Mesenchymal stem cell (in vitro differentiated cells and primary cell): Measurements from ENCODE around the gene ARG1.

Source experiments
- DNase-seq: peaks from one replicate; pipeline ENCODE4 v3.0.0-alpha.2; 2013
- H2AFZ ChIP-seq: one replicate; pipeline ENCODE4 v1.6.1; 2013; ENCODE audit warnings: low read depth, mild to moderate bottlenecking, control low read depth, inconsistent platforms, low read length, moderate library complexity
- H2AK5ac ChIP-seq: 2 replicates; pipeline ENCODE4 v1.6.1; 2013; ENCODE audit warnings: low read length, moderate library complexity, mild to moderate bottlenecking, inconsistent platforms; ENCODE audit not compliant: severe bottlenecking
- H2BK120ac ChIP-seq: one replicate; pipeline ENCODE4 v1.6.1; 2013; ENCODE audit warnings: low read depth, mild to moderate bottlenecking, inconsistent platforms, low read length, moderate library complexity
- H2BK12ac ChIP-seq, 2 experiments: one replicate each; pipeline ENCODE4 v1.6.1; 2013; ENCODE audit warnings: inconsistent platforms in 2 of 2, low read length in 2 of 2, mild to moderate bottlenecking in 2 of 2, moderate library complexity in 2 of 2, control low read depth in 1 of 2
- H2BK15ac ChIP-seq: one replicate; pipeline ENCODE4 v1.6.1; 2013; ENCODE audit warnings: mild to moderate bottlenecking, low read depth, inconsistent platforms; ENCODE audit not compliant: poor library complexity, severe bottlenecking
- H2BK5ac ChIP-seq: 2 replicates; pipeline ENCODE4 v1.6.1; 2013; ENCODE audit warnings: low read depth, mild to moderate bottlenecking, low read length, control low read depth, inconsistent platforms; ENCODE audit not compliant: poor library complexity, severe bottlenecking
- H3K14ac ChIP-seq, 2 experiments: one replicate each; pipeline ENCODE4 v1.6.1; 2013; ENCODE audit warnings: inconsistent platforms in 2 of 2, low read length in 2 of 2, control low read depth in 1 of 2, mild to moderate bottlenecking in 1 of 2, moderate library complexity in 1 of 2
- H3K18ac ChIP-seq, 2 experiments: one replicate each; pipeline ENCODE4 v1.6.1; 2013; ENCODE audit warnings: inconsistent platforms in 2 of 2, low read length in 2 of 2, control low read depth in 1 of 2, low read depth in 1 of 2, mild to moderate bottlenecking in 1 of 2
- H3K23ac ChIP-seq, 2 experiments: one replicate each; pipeline ENCODE4 v1.6.1; 2013; ENCODE audit warnings: inconsistent platforms in 2 of 2, low read length in 2 of 2, mild to moderate bottlenecking in 2 of 2, moderate library complexity in 2 of 2, control low read depth in 1 of 2
- H3K27ac ChIP-seq: 2 replicates; pipeline ENCODE4 v1.5.1; 2013; ENCODE audit warnings: mild to moderate bottlenecking, moderate library complexity, low read length, control low read depth, inconsistent platforms; ENCODE audit not compliant: poor library complexity, severe bottlenecking
- H3K27me3 ChIP-seq, 2 experiments: 2 replicates each; pipeline versions ENCODE4 v1.6.1 to v1.7.0; 2013; ENCODE audit warnings: low read length in 2 of 2, mild to moderate bottlenecking in 2 of 2, moderate library complexity in 2 of 2, control low read depth in 1 of 2, inconsistent platforms in 1 of 2; ENCODE audit not compliant: control insufficient read depth in 1 of 2, insufficient read depth in 1 of 2
- H3K36me3 ChIP-seq, 2 experiments: 2 replicates each; pipeline versions ENCODE4 v1.6.1 to v1.7.0; 2013; ENCODE audit warnings: low read length in 2 of 2, control low read depth in 1 of 2, inconsistent platforms in 1 of 2, low read depth in 1 of 2, mild to moderate bottlenecking in 1 of 2; ENCODE audit not compliant: insufficient read depth in 2 of 2, control insufficient read depth in 1 of 2
- H3K4ac ChIP-seq, 2 experiments: one replicate each; pipeline ENCODE4 v1.6.1; 2013; ENCODE audit warnings: inconsistent platforms in 2 of 2, low read length in 2 of 2, mild to moderate bottlenecking in 2 of 2, moderate library complexity in 2 of 2, control low read depth in 1 of 2, low read depth in 1 of 2
- H3K4me1 ChIP-seq: 2 replicates; pipeline ENCODE4 v1.6.1; 2013; ENCODE audit warnings: low read depth, low read length, control low read depth; ENCODE audit not compliant: control insufficient read depth, insufficient read depth
- H3K4me2 ChIP-seq: 2 replicates; pipeline ENCODE4 v1.6.1; 2013; ENCODE audit warnings: low read length, mild to moderate bottlenecking, inconsistent platforms; ENCODE audit not compliant: poor library complexity, severe bottlenecking
- H3K4me3 ChIP-seq, 2 experiments: 2 replicates each; pipeline versions ENCODE4 v1.5.1 to v1.7.0; 2013; ENCODE audit warnings: low read length in 2 of 2, mild to moderate bottlenecking in 2 of 2, control low read depth in 1 of 2, low read depth in 1 of 2; ENCODE audit not compliant: insufficient read depth in 1 of 2
- H3K79me1 ChIP-seq: replicated peaks from 2 replicates; pipeline ENCODE4 v1.6.1; 2013; ENCODE audit warnings: mild to moderate bottlenecking, control low read depth, low read length, inconsistent platforms; ENCODE audit not compliant: poor library complexity, severe bottlenecking
- H3K9ac ChIP-seq: 2 replicates; pipeline ENCODE4 v1.7.0; 2013; ENCODE audit warnings: mild to moderate bottlenecking, low read length, moderate library complexity
- H3K9me3 ChIP-seq: 2 replicates; pipeline ENCODE4 v1.7.0; 2013; ENCODE audit warnings: mild to moderate bottlenecking, low read length; ENCODE audit not compliant: control insufficient read depth
- H4K8ac ChIP-seq: one replicate; pipeline ENCODE4 v1.6.1; 2013; ENCODE audit warnings: inconsistent platforms, mild to moderate bottlenecking, low read length, moderate library complexity
- H4K91ac ChIP-seq: one replicate; pipeline ENCODE4 v1.6.1; 2013; ENCODE audit warnings: mild to moderate bottlenecking, low read length, inconsistent platforms
- WGBS: methylation state at CpG from one replicate; pipeline ENCODE4 v1.1.7; 2013; ENCODE audit warnings: mixed read lengths; 5-methylcytosine and 5-hydroxymethylcytosine counted together

ARG1 gene

GRCh38 chr6:131600716-131601115, 27.7 kb downstream of the ARG1 start:
- Histone ChIP-seq H3K9me3 (no peaks in the 10 kb centered on the region), H2BK12ac (no peak overlapping the region), H3K4ac (no peak overlapping the region), H3K4me2 (no peak overlapping the region), H3K27ac (no peak overlapping the region), H4K8ac (no peak overlapping the region), H3K4me3 (no peak overlapping the region), H3K4me1 (peaks cover 1% of the 10 kb centered on the region), H3K36me3 (peaks cover 3 to 92% of the 10 kb centered on the region in 2 experiments), H2BK15ac (no peak overlapping the region), H2BK5ac (no peak overlapping the region), H2AFZ (no peak overlapping the region), H2BK120ac (no peak overlapping the region), H3K27me3 (no peaks in the 10 kb centered on the region), H3K79me1 (peaks cover 2% of the 10 kb centered on the region), H3K9ac (no peak overlapping the region), H3K18ac (no peak overlapping the region), H2AK5ac (no peak overlapping the region), H4K91ac (no peak overlapping the region), H3K14ac (no peak overlapping the region), H3K23ac (no peak overlapping the region)
- 100% methylated on average over 1 of the region's 4 CpGs for WGBS
- DNase-seq: no peak

DNA sequence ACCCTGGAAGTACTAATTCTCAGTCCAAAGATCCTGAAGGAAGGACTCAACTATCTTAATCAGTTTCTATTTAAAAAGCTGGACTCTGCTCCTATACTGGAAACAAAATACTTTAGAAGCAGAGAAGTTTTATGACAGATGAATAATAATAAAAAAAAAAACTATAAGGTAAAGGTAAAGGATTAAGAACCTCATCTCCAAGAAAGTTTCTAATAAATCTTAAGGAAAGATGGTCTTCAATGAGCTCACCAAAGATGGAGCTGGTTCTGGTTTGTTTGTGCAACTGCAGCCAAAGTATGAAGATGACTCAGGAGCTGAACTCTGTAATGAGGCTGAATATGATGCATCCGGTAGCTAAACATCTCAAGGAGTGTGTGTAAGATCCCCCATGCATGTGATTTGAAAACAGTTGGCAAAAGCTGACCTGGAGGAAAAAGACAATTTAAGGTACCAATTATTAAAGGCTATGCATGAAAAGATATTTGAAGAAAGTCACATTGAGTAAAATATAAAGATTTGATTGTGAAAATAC, 29.8 kb downstream of the ARG1 start:
- Histone ChIP-seq H3K36me3 (peaks cover 4 to 91% of the 10 kb centered on the region in 2 experiments), H2BK12ac (no peak overlapping the region), H3K9ac (peak overlapping the region; percentile 56), H2AFZ (no peak overlapping the region), H3K4me2 (no peak overlapping the region), H2BK5ac (no peak overlapping the region), H3K14ac (no peak overlapping the region), H3K27me3 (no peaks in the 10 kb centered on the region), H3K23ac (no peak overlapping the region), H2BK120ac (no peak overlapping the region), H4K91ac (no peak overlapping the region), H2BK15ac (no peak overlapping the region), H3K9me3 (no peaks in the 10 kb centered on the region), H4K8ac (no peak overlapping the region), H3K79me1 (peaks cover 2% of the 10 kb centered on the region), H3K27ac (no peak overlapping the region), H3K4me3 (no peak overlapping the region), H3K18ac (no peak overlapping the region), H3K4me1 (peaks cover 1% of the 10 kb centered on the region), H2AK5ac (no peak overlapping the region), H3K4ac (no peak overlapping the region)
- DNase-seq: peak; percentile 84
- WGBS: 77% methylated on average over 1 of the region's 1 CpG

DNA sequence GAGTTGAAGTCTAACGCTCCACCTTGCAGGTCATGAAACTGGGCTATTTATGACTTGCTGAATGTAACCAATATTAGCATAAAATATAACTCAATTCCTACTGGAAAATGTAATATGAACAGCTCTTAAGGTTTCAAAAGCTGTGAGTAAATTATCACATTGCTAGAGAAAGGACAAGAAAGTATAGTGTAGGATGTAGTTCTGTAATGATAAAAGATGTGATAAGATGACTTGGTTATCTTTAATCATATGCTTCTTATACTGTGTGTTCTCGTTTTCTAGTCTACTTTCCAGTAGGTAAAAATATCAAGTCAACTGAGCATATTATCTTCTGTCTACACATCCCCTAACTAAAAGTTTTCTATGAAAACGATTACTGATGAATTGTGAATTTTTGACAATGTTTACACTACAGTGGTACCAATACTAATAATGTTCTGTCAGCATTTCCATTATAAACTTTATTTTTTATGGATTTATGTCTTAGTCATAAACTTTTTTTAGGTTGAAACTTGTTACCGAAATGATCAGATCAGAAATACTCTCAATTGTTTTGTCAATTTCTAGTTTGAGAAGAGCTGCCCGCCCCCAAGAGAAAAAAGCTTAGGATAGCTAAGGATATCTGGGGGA, 40.4 kb downstream of the ARG1 start:
- no peak overlapping the region for H2AK5ac ChIP-seq
- no peak overlapping the region for H4K8ac ChIP-seq

GRCh38 chr6:131615275-131615674, 42.2 kb downstream of the ARG1 start:
- Histone ChIP-seq H3K9me3 (no peaks in the 10 kb centered on the region), H3K27me3 (no peaks in the 10 kb centered on the region), H2BK12ac (no peak overlapping the region), H3K23ac (no peak overlapping the region), H3K36me3 (peaks cover 6 to 98% of the 10 kb centered on the region in 2 experiments), H3K4me3 (no peak overlapping the region), H3K9ac (no peak overlapping the region), H2BK5ac (no peak overlapping the region), H3K4ac (no peak overlapping the region), H2BK120ac (no peak overlapping the region), H2BK15ac (no peak overlapping the region), H3K4me1 (no peaks in the 10 kb centered on the region), H3K4me2 (no peak overlapping the region), H3K79me1 (peaks cover 11% of the 10 kb centered on the region), H3K27ac (no peak overlapping the region), H3K14ac (no peak overlapping the region), H2AK5ac (no peak overlapping the region), H2AFZ (no peak overlapping the region), H4K91ac (no peak overlapping the region), H3K18ac (no peak overlapping the region), H4K8ac (no peak overlapping the region)
- WGBS: 100% methylated on average over 3 of the region's 4 CpGs
- no peak for DNase-seq

More for the DNA sequence above, 40.4 kb downstream of the ARG1 start:
- Histone ChIP-seq H3K27me3 (no peaks in the 10 kb centered on the region), H4K91ac (no peak overlapping the region), H2AFZ (no peak overlapping the region), H3K14ac (no peak overlapping the region), H2BK5ac (no peak overlapping the region), H3K9ac (no peak overlapping the region), H3K18ac (no peak overlapping the region), H2BK15ac (no peak overlapping the region), H3K27ac (no peak overlapping the region), H3K4me2 (no peak overlapping the region), H2BK120ac (no peak overlapping the region), H2BK12ac (no peak overlapping the region), H3K4me3 (no peak overlapping the region), H3K36me3 (peaks cover 9 to 97% of the 10 kb centered on the region in 2 experiments), H3K9me3 (no peaks in the 10 kb centered on the region), H3K79me1 (peaks cover 11% of the 10 kb centered on the region), H3K23ac (no peak overlapping the region), H3K4ac (no peak overlapping the region), H3K4me1 (no peaks in the 10 kb centered on the region)
- 100% methylated on average over 1 of the region's 5 CpGs for WGBS
- DNase-seq: no peak
